Measurements from ENCODE around the gene ADCY7. TPM values are rescaled to one million over a fixed set of nuclear protein-coding genes. Genes with fewer than 3 reads are reported as not detected.

ADCY7 gene
- polyA plus RNA-seq, 1 experiment = 8.5 TPM

- no peak for DNase-seq (ENCODE audit: low read depth, low spot score)
- POLR2A ChIA-PET = interaction anchor here (0.7 kb wide), 1 partner anchor 16 kb away, joined by 3 read pairs; no protein-coding TSS in a partner anchor
- TF ChIP-seq, protein P1, sequence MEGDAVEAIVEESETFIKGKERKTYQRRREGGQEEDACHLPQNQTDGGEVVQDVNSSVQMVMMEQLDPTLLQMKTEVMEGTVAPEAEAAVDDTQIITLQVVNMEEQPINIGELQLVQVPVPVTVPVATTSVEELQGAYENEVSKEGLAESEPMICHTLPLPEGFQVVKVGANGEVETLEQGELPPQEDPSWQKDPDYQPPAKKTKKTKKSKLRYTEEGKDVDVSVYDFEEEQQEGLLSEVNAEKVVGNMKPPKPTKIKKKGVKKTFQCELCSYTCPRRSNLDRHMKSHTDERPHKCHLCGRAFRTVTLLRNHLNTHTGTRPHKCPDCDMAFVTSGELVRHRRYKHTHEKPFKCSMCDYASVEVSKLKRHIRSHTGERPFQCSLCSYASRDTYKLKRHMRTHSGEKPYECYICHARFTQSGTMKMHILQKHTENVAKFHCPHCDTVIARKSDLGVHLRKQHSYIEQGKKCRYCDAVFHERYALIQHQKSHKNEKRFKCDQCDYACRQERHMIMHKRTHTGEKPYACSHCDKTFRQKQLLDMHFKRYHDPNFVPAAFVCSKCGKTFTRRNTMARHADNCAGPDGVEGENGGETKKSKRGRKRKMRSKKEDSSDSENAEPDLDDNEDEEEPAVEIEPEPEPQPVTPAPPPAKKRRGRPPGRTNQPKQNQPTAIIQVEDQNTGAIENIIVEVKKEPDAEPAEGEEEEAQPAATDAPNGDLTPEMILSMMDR (IDR thresholded peaks at IDR 0.05; ENCODE audit: low read depth, low read length) = no peak
- no peaks in the 10 kb centered on the region for H3K27me3 ChIP-seq (ENCODE audit: control insufficient read depth, insufficient read depth, low read length)
- no peak overlapping the region for H3K4me3 ChIP-seq (ENCODE audit: low read depth, low read length)
- no peaks in the 10 kb centered on the region for H3K9me3 ChIP-seq (ENCODE audit: control insufficient read depth, insufficient read depth, low read length)
- CTCF ChIA-PET = interaction anchor here (0.9 kb wide), 1 partner anchor 103 kb away, joined by 3 read pairs; no protein-coding TSS in a partner anchor
- peak overlapping the region; percentile 11 for H3K27ac ChIP-seq (ENCODE audit: low read depth, low read length)
Observed at GRCh38 chr16:50270510-50271147, 4.3 kb downstream of the ADCY7 start.

DNA sequence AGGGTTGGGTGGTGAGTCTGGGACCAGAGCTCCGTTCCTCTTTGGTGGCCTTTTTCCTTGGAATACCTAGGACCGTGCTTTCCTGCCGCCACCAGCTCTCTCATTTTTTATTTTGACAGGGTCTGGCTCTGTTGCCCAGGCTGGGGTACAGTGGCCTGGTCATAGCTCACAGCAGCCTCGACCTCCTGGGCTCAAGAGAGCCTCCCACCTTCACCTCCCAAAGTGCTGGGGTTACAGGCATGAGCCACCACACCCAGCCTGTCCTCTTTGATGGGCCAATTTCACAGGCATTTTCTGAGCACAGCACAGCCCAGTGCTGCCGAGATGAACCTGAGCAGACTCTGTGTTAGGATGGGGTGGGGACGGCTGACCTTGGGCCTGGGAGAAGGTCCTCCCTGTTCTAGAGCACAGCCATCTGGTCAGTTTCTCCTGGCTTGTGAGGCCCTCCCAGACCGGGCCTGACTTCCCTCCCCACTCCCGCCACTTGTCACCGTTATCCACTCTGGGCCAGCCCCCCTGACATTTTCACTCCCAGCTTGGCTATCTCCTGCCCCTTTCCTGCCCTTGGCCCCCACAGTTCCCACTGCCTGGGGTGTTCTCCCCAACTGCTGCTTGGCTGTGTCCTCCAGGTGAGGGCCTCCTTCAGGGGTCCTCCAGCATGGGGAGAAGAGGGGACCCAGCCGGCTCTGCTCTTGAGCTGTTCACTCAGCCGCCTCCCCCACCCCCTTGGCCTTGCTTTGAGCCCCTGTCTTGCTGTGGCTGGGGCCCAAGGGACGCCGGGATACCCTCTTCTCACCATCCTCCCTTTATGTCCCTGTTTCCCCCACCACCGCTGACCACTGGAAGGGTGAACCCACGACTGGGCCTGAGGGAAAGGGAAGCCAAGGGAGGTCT lies 5.0 kb downstream of the ADCY7 start:
- Histone ChIP-seq H3K9me3 (ENCODE audit: control insufficient read depth, insufficient read depth, low read length) (no peaks in the 10 kb centered on the region), H3K4me3 (ENCODE audit: low read depth, low read length) (no peak overlapping the region), H3K27ac (ENCODE audit: low read depth, low read length) (no peak overlapping the region), H3K27me3 (ENCODE audit: control insufficient read depth, insufficient read depth, low read length) (no peaks in the 10 kb centered on the region)
- ChIA-PET CTCF (no interaction called here), POLR2A (no interaction called here)
- TF ChIP-seq, protein P1 (IDR thresholded peaks at IDR 0.05; ENCODE audit: low read depth, low read length) = no peak
- no peak for DNase-seq (ENCODE audit: low read depth, low spot score)

DNA sequence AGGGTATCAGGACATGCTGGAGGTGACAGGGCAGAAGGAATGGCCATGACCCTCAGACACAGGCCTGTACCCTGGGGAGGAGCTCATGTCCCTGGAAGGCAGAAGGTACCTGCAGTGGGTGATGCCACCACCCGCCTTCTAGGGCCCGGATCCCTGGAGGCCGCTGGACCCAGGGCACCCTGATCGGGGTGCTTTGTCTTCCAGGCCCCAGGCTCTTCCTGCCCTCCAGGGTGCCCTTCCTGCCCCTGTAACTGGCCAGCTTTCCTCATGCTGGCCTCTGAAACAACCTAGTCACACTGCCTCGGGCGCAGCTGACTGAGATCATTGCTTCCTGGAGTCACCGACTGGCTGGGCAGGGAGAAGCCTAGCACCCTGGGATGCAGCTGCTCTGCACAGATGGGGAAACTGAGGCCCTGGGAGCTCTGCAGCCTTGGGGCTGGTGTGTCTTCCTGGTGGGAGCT lies 5.8 kb downstream of the ADCY7 start:
- Histone ChIP-seq H3K27ac (ENCODE audit: low read depth, low read length) (no peak overlapping the region), H3K27me3 (ENCODE audit: control insufficient read depth, insufficient read depth, low read length) (no peaks in the 10 kb centered on the region), H3K9me3 (ENCODE audit: control insufficient read depth, insufficient read depth, low read length) (no peaks in the 10 kb centered on the region), H3K4me3 (ENCODE audit: low read depth, low read length) (no peak overlapping the region)
- CTCF ChIA-PET = interaction anchor here (1.1 kb wide), 1 partner anchor 22 kb away, joined by 3 read pairs; no protein-coding TSS in a partner anchor
- TF ChIP-seq, protein P1 (IDR thresholded peaks at IDR 0.05; ENCODE audit: low read depth, low read length) = no peak
- POLR2A ChIA-PET = no interaction called here
- DNase-seq (ENCODE audit: low read depth, low spot score) = no peak

- TF ChIP-seq, protein P1 (IDR thresholded peaks at IDR 0.05; ENCODE audit: low read depth, low read length) = no peak
- ChIA-PET POLR2A (no interaction called here), CTCF (interaction anchor here (1.1 kb wide), 1 partner anchor 22 kb away, joined by 3 read pairs; no protein-coding TSS in a partner anchor)
- Histone ChIP-seq H3K27ac (ENCODE audit: low read depth, low read length) (no peak overlapping the region), H3K27me3 (ENCODE audit: control insufficient read depth, insufficient read depth, low read length) (no peaks in the 10 kb centered on the region), H3K9me3 (ENCODE audit: control insufficient read depth, insufficient read depth, low read length) (no peaks in the 10 kb centered on the region; the same call in 1 of the 2 replicates), H3K4me3 (ENCODE audit: low read depth, low read length) (no peak overlapping the region)
- DNase-seq (ENCODE audit: low read depth, low spot score) = no peak
Observed at GRCh38 chr16:50272687-50273381, 6.5 kb downstream of the ADCY7 start.
